ENCODE measurements around the gene ZGPAT.

- TF ChIP-seq CTCF (IDR thresholded peaks at IDR 0.05) (no peak), POLR2A (IDR thresholded peaks at IDR 0.05) (no peak)
Measured at GRCh38 chr20:63701329-63702035, 6.4 kb upstream of the ZGPAT start.

Measured in right lobe of liver (tissue), 4 donors.